Measurements from ENCODE around the gene FBLIM1. TPM values are rescaled to one million over a fixed set of nuclear protein-coding genes. Genes with fewer than 3 reads are reported as not detected.

FBLIM1 gene
- total RNA-seq, 2 experiments from 2014 or later, result 0.50 TPM; not detected in 1

GRCh38 chr1:15767941-15768340, 9.3 kb downstream of the FBLIM1 start:
- Mint-ChIP-seq H3K9me3 (no peaks in the 10 kb centered on the region), H3K36me3 (ENCODE audit: low read depth) (no peaks in the 10 kb centered on the region), H3K27me3 (peaks cover 17% of the 10 kb centered on the region), H3K4me1 (ENCODE audit: low read depth) (no peaks in the 10 kb centered on the region), H3K27ac (no peak overlapping the region), H3K4me3 (no peak overlapping the region)
- no peak overlapping the region for H3K27ac ChIP-seq (ENCODE audit: low read depth in 1 of 2, low read length in 2 of 2)
- no peaks in the 10 kb centered on the region for H3K4me1 ChIP-seq (ENCODE audit: insufficient read depth, low read length)
- CTCF ChIA-PET, result no interaction called here
- no peak overlapping the region for H3K4me3 ChIP-seq (ENCODE audit: low read length)
- no peak for TF ChIP-seq CTCF (IDR thresholded peaks at IDR 0.05)
- POLR2A ChIA-PET, result no interaction called here
- H3K36me3 ChIP-seq (ENCODE audit: insufficient read depth, low read length), result no peaks in the 10 kb centered on the region
- intact Hi-C loops (cut with DNase I, micrococcal nuclease), result no loop called here
- ATAC-seq (ENCODE audit: poor library complexity), result no peak
- no peak for DNase-seq
- no peaks in the 10 kb centered on the region for H3K9me3 ChIP-seq (ENCODE audit: control insufficient read depth in 1 of 2, insufficient read depth in 1 of 2, low read length in 2 of 2)
- peaks cover 3 to 8% of the 10 kb centered on the region in 2 experiments for H3K27me3 ChIP-seq (ENCODE audit: control insufficient read depth in 1 of 2, insufficient read depth in 2 of 2, low read length in 2 of 2)

- intact Hi-C loops (cut with DNase I, micrococcal nuclease), result no loop called here
- no peak for DNase-seq
- H3K36me3 Mint-ChIP-seq (ENCODE audit: low read depth), result no peaks in the 10 kb centered on the region
- no peak overlapping the region for H3K27ac ChIP-seq (ENCODE audit: low read depth in 1 of 2, low read length in 2 of 2)
- TF ChIP-seq CTCF (IDR thresholded peaks at IDR 0.05), result no peak
- H3K27me3 ChIP-seq (ENCODE audit: control insufficient read depth in 1 of 2, insufficient read depth in 2 of 2, low read length in 2 of 2), result peaks cover 3 to 8% of the 10 kb centered on the region in 2 experiments
- H3K36me3 ChIP-seq (ENCODE audit: insufficient read depth, low read length), result no peaks in the 10 kb centered on the region
- no peak overlapping the region for H3K4me3 Mint-ChIP-seq
- ATAC-seq (ENCODE audit: poor library complexity), result no peak
- H3K4me1 ChIP-seq (ENCODE audit: insufficient read depth, low read length), result no peaks in the 10 kb centered on the region
- H3K27ac Mint-ChIP-seq, result no peak overlapping the region
- H3K4me3 ChIP-seq (ENCODE audit: low read length), result no peak overlapping the region
- no peaks in the 10 kb centered on the region for H3K4me1 Mint-ChIP-seq (ENCODE audit: low read depth)
- POLR2A ChIA-PET, result no interaction called here
- CTCF ChIA-PET, result no interaction called here
- H3K9me3 Mint-ChIP-seq, result no peaks in the 10 kb centered on the region
- H3K27me3 Mint-ChIP-seq, result peaks cover 17% of the 10 kb centered on the region
- no peaks in the 10 kb centered on the region for H3K9me3 ChIP-seq (ENCODE audit: control insufficient read depth in 1 of 2, insufficient read depth in 1 of 2, low read length in 2 of 2)
Observed at GRCh38 chr1:15768388-15768787, 9.8 kb downstream of the FBLIM1 start.

- ChIA-PET CTCF (interaction anchor here (1.4 kb wide), 1 partner anchor 21 kb away, joined by 4 read pairs; no protein-coding TSS in a partner anchor), POLR2A (no interaction called here)
- no peak overlapping the region for H3K4me3 ChIP-seq (ENCODE audit: low read length)
- Mint-ChIP-seq H3K9me3 (no peaks in the 10 kb centered on the region), H3K27ac (no peak overlapping the region), H3K4me3 (no peak overlapping the region), H3K36me3 (ENCODE audit: low read depth) (no peaks in the 10 kb centered on the region), H3K4me1 (ENCODE audit: low read depth) (no peaks in the 10 kb centered on the region), H3K27me3 (peaks cover 9% of the 10 kb centered on the region)
- intact Hi-C loops (cut with DNase I, micrococcal nuclease), result no loop called here
- no peaks in the 10 kb centered on the region for H3K4me1 ChIP-seq (ENCODE audit: insufficient read depth, low read length)
- H3K27me3 ChIP-seq (ENCODE audit: control insufficient read depth in 1 of 2, insufficient read depth in 2 of 2, low read length in 2 of 2), result peaks cover 3 to 8% of the 10 kb centered on the region in 2 experiments
- DNase-seq (no peak), ATAC-seq (ENCODE audit: poor library complexity) (no peak)
- no peaks in the 10 kb centered on the region for H3K36me3 ChIP-seq (ENCODE audit: insufficient read depth, low read length)
- TF ChIP-seq CTCF (IDR thresholded peaks at IDR 0.05), result no peak
- no peak overlapping the region for H3K27ac ChIP-seq (ENCODE audit: low read depth in 1 of 2, low read length in 2 of 2)
- H3K9me3 ChIP-seq (ENCODE audit: control insufficient read depth in 1 of 2, insufficient read depth in 1 of 2, low read length in 2 of 2), result no peaks in the 10 kb centered on the region
Observed at GRCh38 chr1:15770313-15770962, 11.8 kb downstream of the FBLIM1 start.

Measured in CD4-positive, alpha-beta T cell (primary cell).